Esophagus muscularis mucosa (tissue), 4 donors: ENCODE results near the gene TUBGCP2. TPM values are rescaled to one million over a fixed set of nuclear protein-coding genes. Genes with fewer than 3 reads are reported as not detected.
"Not testable (repeated sequence)": the region's sequence is repeated elsewhere in the genome, so short reads cannot be mapped to it uniquely, and the experiment has no call there.

ENCODE experiments used
- DNase-seq: peaks from one replicate; pipeline ENCODE4 v3.0.0-alpha.2; 2017; ENCODE audit errors: extremely low spot score
- H3K27ac ChIP-seq, 4 donors: fragments of 200-600 bp; sonication (generic); replicated peaks in 1 of 4; 1 replicate in 3 of 4; 2 replicates in 1 of 4; pipeline ENCODE4 v1.5.1; 2016 to 2019; ENCODE audit warnings: mild to moderate bottlenecking in 1 of 4
- H3K27me3 ChIP-seq, 4 donors: fragments of 200-600 bp; sonication (generic); one replicate each; pipeline versions ENCODE4 v1.5.1 to v1.6.0; 2016 to 2019
- H3K36me3 ChIP-seq, 4 donors: fragments of 200-600 bp; sonication (generic); one replicate each; pipeline ENCODE4 v1.5.1; 2016 to 2019
- H3K4me1 ChIP-seq, 4 donors: fragments of 200-600 bp; sonication (generic); one replicate each; pipeline ENCODE4 v1.5.1; 2016 to 2019
- H3K4me3 ChIP-seq, 4 donors: fragments of 200-600 bp; sonication (generic); 1 replicate in 2 of 4; 2 replicates in 2 of 4; pipeline ENCODE4 v1.5.1; 2016 to 2019; ENCODE audit warnings: mild to moderate bottlenecking in 4 of 4, moderate library complexity in 1 of 4
- H3K9me3 ChIP-seq, 4 donors: fragments of 200-600 bp; sonication (generic); 1 replicate in 3 of 4; 2 replicates in 1 of 4; pipeline ENCODE4 v1.5.1; 2016 to 2019
- EP300 ChIP-seq: sonication (generic); formaldehyde crosslinking; IDR thresholded peaks from one replicate; pipeline ENCODE4 v1.6.1; 2017; ENCODE audit warnings: antibody characterized with exemption
- POLR2A ChIP-seq: fragments of 450-650 bp; IDR thresholded peaks from one replicate; pipeline ENCODE4 v1.6.1; 2017; ENCODE audit warnings: antibody characterized with exemption, moderate library complexity, mild to moderate bottlenecking, low read depth
- POLR2AphosphoS5 ChIP-seq, 2 donors: sonication (generic); formaldehyde crosslinking; IDR thresholded peaks; one replicate each; pipeline ENCODE4 v1.6.1; 2017; ENCODE audit warnings: antibody characterized with exemption in 2 of 2
- WGBS: methylation state at CpG from one replicate; pipeline ENCODE4 v1.1.5; 2018; 5-methylcytosine and 5-hydroxymethylcytosine counted together
- intact Hi-C: fragments of 100-400 bp; cut with DNase I; formaldehyde crosslinking; loops from one replicate; pipeline ENCODE4 v1.15.1; 2023
- total RNA-seq, 4 donors: library from RNA; depleted of rRNA; stranded (reverse); fragments of >200 nt; gene quantifications; one replicate each; pipeline versions ENCODE4 v1.1.0 to v1.2.1, GENCODE V29; 2016
- TF ChIP-seq, protein P1 (sequence below), 3 experiments: fragments of 200-600 bp in 2 of 3; fragments of 450-650 bp in 1 of 3; sonication (generic) in 2 of 3; IDR thresholded peaks; one replicate each; pipeline ENCODE4 v1.5.1; 2017 to 2019; ENCODE audit warnings: antibody characterized with exemption in 3 of 3, mild to moderate bottlenecking in 2 of 3, moderate library complexity in 1 of 3

TUBGCP2 gene
- total RNA-seq, 4 donors from 2014 or later: 30.2 to 54.4 (median 39.0) TPM

DNA sequence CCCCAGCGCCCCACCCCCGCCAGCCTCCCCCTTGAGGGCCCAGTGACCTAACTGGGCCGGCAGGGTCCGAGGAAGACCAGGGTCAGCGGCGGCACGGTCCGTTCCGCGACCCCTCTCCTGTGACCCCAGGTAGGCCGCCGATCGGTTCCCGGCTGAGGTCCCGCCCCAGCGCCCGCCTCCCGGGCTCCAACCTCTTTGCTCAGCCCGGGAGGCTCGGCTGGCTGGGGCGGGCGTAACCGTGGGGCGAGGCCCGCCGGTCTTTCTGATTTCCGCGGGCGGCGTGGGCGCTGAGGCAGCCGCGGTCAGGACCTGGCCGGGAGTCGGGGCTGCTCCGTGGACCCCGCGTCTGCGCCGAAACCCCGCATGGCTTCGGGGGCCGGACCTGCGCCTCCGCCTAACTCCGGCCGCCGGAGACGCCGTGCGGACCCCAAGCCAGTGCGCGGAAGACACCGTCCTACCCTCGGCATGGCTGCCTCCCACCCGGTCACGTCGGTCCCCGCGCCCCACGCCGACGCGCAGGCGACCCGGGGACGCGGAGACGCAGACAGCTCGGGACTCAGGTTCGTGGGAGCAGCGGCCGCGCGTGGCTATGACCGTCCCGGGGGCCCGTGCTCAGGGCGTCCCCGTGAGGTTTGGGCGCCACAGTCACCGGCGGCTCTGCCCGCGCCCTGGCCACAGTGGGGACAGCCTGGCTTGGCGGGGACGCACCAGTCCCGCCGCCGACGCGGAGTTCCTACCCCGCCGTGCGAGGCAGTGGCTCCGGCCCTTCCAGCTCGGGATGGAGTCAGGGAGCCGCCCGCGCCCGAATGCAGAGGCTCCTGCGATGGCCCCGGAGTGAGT is 72.1 kb downstream of the TUBGCP2 start:
- Histone ChIP-seq H3K36me3 (no peaks in the 10 kb centered on the region), H3K4me1 (peaks cover 6 to 35% (median 31%) of the 10 kb centered on the region in 4 donors), H3K27ac (no peak overlapping the region), H3K9me3 (no peaks in the 10 kb centered on the region), H3K27me3 (peaks cover 0 to 98% (median 38%) of the 10 kb centered on the region in 4 donors), H3K4me3 (peak overlapping the region; percentile 28 to 42 (median 36))
- no peak for DNase-seq
- TF ChIP-seq EP300: no peak
- TF ChIP-seq POLR2A: no peak
- TF ChIP-seq POLR2AphosphoS5 (IDR thresholded peaks at IDR 0.05): no peak
- TF ChIP-seq, protein P1, sequence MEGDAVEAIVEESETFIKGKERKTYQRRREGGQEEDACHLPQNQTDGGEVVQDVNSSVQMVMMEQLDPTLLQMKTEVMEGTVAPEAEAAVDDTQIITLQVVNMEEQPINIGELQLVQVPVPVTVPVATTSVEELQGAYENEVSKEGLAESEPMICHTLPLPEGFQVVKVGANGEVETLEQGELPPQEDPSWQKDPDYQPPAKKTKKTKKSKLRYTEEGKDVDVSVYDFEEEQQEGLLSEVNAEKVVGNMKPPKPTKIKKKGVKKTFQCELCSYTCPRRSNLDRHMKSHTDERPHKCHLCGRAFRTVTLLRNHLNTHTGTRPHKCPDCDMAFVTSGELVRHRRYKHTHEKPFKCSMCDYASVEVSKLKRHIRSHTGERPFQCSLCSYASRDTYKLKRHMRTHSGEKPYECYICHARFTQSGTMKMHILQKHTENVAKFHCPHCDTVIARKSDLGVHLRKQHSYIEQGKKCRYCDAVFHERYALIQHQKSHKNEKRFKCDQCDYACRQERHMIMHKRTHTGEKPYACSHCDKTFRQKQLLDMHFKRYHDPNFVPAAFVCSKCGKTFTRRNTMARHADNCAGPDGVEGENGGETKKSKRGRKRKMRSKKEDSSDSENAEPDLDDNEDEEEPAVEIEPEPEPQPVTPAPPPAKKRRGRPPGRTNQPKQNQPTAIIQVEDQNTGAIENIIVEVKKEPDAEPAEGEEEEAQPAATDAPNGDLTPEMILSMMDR (IDR thresholded peaks at IDR 0.05): no peak
- WGBS: no CpG with 5 or more reads among the region's 103 CpGs
- intact Hi-C loops: no loop called here

DNA sequence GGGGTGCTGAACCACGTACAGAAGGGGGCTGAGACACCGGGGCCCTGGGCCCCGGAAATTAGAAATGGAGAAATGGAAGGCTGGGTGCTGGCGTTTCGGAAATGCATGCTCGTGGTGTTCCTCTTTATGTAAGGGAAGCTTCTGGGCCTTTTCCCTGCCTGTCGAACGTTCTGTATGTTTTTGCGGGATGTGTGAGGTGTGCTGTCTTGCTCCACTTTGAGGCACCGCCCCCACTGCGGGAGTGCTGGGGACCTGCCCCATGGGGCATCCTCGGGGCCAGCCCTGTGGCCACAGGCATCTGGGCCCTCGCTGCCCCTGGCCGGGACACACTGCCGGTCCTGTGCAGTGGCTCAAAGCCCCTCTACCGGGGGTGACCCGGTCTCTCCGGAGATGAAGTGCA is 72.7 kb downstream of the TUBGCP2 start:
- Histone ChIP-seq H3K4me1 (peaks cover 6 to 42% (median 33%) of the 10 kb centered on the region in 4 donors), H3K27ac (peak overlapping the region in 1 of 4 donors; percentile 44), H3K27me3 (peaks cover 0 to 98% (median 38%) of the 10 kb centered on the region in 4 donors), H3K9me3 (no peaks in the 10 kb centered on the region), H3K4me3 (peak overlapping the region; percentile 28 to 42 (median 36)), H3K36me3 (no peaks in the 10 kb centered on the region)
- no peak for DNase-seq
- intact Hi-C loops: no loop called here
- WGBS: 2% methylated on average over 6 of the region's 18 CpGs
- no peak for TF ChIP-seq EP300

DNA sequence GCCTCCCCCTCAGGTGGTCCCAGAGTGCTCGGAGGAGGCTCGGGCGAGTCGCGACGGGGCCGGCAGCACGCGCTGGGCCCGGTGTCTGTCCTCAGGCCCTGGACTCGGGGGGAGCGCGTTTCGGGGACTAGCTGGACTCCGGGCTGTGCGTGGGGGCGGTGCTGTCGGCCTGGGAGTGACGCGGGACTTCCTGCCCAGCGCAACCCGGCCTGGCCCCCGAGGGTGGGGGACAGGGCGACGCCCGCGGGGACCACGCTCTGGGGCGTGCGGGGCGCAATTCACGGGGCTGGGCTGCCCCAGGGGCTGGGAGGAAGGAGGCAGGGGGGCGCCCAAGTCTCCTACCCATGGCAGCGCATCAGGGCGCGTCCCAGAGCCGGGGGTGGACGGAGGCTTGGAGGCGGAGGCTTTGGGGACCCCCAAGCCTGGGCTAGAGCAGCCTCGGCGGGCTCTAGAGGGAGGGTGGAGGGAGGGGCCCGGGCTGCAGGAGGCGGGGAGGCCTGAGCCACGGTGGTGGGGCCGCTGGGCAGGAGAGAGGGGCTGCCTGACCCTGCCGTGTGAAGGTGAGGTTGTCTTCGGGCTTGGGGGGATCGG is 73.3 kb downstream of the TUBGCP2 start:
- H3K4me3 ChIP-seq: peak overlapping the region; percentile 28 to 41 (median 36)
- H3K9me3 ChIP-seq: no peaks in the 10 kb centered on the region
- H3K36me3 ChIP-seq: no peaks in the 10 kb centered on the region
- 3% methylated on average over 7 of the region's 48 CpGs for WGBS
- DNase-seq: no peak
- H3K27me3 ChIP-seq: peaks cover 0 to 98% (median 38%) of the 10 kb centered on the region in 4 donors
- TF ChIP-seq POLR2A (no peak), EP300 (no peak), POLR2AphosphoS5 (IDR thresholded peaks at IDR 0.05) (no peak)
- TF ChIP-seq, protein P1 (IDR thresholded peaks at IDR 0.05): no peak
- peak overlapping the region in 1 of 4 donors; percentile 44 for H3K27ac ChIP-seq
- peaks cover 6 to 47% (median 39%) of the 10 kb centered on the region in 4 donors for H3K4me1 ChIP-seq
- intact Hi-C loops: no loop called here

DNA sequence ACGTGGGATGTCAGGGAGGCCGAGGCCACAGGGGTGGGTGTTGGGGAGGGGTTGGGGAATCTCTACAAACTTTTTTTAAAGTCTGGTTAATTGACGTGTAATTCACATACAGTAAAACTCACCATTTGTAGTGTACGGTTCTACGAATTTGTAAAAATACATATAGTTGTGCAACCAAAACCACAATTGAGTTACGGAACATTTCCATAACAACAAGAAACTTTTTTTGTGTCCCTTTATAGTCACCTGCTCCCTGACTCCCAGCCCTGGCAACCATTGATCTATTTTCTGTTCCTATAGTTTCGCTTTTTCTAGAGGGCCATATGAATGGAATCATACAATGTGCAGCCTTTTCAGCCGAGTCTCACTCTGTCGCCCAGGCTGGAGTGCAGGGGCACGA is 73.9 kb downstream of the TUBGCP2 start:
- WGBS: 60% methylated on average over 10 of the region's 10 CpGs
- Histone ChIP-seq H3K27me3 (peaks cover 0 to 99% (median 41%) of the 10 kb centered on the region in 4 donors), H3K4me1 (peaks cover 6 to 53% (median 43%) of the 10 kb centered on the region in 4 donors)
- H3K36me3 ChIP-seq, intact Hi-C loops, H3K9me3 ChIP-seq, H3K27ac ChIP-seq, H3K4me3 ChIP-seq, DNase-seq: not testable (repeated sequence)

DNA sequence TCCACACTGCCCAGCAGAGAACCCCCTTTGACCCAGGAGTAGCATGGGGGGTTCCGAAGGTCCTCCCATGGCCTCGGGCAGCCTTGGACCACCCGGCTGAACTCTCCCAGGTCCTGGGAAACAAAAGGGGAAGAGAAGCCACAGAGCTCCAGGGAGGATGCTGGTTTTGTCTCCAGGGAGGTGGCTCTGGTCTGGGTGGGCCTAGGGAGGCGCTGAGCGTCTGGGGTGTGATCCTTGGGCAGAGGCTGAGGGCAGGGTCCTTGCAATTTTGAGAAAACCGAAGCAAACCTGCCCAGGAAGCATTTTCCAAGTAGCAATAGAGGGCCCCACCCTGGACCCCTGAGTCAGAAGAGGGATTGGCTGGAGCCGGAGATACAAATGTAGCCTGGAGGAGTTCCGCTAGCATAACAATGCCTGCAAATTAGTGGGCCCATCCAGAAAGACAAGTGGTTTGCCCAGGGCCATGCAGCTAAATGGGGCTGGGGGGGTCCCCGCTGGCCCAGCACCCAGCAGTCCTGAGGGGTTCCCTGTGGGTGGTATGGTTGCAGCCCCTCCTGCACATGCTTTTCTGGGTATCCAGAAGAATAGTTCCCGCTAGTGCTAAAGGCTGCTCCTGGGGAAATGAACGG is 76.6 kb downstream of the TUBGCP2 start:
- no peak for TF ChIP-seq EP300
- no peak for TF ChIP-seq POLR2A
- no peak for TF ChIP-seq POLR2AphosphoS5 (IDR thresholded peaks at IDR 0.05)
- TF ChIP-seq, protein P1 (IDR thresholded peaks at IDR 0.05): no peak
- peaks cover 4 to 42% (median 36%) of the 10 kb centered on the region in 4 donors for H3K4me1 ChIP-seq
- DNase-seq: no peak
- H3K27ac ChIP-seq: no peak overlapping the region
- intact Hi-C loops: no loop called here
- no peaks in the 10 kb centered on the region for H3K36me3 ChIP-seq
- 62% methylated on average over 10 of the region's 11 CpGs for WGBS
- H3K9me3 ChIP-seq: no peaks in the 10 kb centered on the region
- peaks cover 0 to 99% (median 32%) of the 10 kb centered on the region in 4 donors for H3K27me3 ChIP-seq
- no peak overlapping the region for H3K4me3 ChIP-seq
